GM12874 (cell line): Measurements from ENCODE around the gene ATG9A.

ENCODE experiments used
- TF ChIP-seq, protein P1 (sequence below): IDR thresholded peaks from 2 replicates; pipeline ENCODE4 v1.5.1; 2011; ENCODE audit warnings: low read depth, mild to moderate bottlenecking, control low read depth, low read length, moderate library complexity; ENCODE audit not compliant: insufficient read depth

ATG9A gene

DNA sequence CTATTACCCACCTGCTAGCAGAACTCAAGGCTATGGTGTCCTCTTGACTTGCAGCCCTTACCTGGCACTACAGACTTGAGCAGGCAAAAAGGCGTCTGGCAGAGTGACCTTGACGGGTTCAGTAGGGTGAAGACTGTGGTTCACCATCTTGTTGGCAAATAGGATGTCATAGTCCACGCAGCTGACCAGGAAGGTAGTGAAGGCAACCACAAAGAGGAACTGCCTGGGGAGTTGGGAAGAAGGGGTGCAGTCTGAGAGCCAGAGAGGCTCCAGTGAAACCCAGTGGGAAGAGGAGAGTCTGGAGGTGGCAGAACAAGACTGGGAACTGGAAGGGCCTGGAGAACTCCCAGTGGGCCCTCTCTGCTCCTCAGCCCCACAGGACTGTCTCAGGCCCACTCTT is 4.1 kb downstream of the ATG9A start:
- TF ChIP-seq, protein P1, sequence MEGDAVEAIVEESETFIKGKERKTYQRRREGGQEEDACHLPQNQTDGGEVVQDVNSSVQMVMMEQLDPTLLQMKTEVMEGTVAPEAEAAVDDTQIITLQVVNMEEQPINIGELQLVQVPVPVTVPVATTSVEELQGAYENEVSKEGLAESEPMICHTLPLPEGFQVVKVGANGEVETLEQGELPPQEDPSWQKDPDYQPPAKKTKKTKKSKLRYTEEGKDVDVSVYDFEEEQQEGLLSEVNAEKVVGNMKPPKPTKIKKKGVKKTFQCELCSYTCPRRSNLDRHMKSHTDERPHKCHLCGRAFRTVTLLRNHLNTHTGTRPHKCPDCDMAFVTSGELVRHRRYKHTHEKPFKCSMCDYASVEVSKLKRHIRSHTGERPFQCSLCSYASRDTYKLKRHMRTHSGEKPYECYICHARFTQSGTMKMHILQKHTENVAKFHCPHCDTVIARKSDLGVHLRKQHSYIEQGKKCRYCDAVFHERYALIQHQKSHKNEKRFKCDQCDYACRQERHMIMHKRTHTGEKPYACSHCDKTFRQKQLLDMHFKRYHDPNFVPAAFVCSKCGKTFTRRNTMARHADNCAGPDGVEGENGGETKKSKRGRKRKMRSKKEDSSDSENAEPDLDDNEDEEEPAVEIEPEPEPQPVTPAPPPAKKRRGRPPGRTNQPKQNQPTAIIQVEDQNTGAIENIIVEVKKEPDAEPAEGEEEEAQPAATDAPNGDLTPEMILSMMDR, result no peak

DNA sequence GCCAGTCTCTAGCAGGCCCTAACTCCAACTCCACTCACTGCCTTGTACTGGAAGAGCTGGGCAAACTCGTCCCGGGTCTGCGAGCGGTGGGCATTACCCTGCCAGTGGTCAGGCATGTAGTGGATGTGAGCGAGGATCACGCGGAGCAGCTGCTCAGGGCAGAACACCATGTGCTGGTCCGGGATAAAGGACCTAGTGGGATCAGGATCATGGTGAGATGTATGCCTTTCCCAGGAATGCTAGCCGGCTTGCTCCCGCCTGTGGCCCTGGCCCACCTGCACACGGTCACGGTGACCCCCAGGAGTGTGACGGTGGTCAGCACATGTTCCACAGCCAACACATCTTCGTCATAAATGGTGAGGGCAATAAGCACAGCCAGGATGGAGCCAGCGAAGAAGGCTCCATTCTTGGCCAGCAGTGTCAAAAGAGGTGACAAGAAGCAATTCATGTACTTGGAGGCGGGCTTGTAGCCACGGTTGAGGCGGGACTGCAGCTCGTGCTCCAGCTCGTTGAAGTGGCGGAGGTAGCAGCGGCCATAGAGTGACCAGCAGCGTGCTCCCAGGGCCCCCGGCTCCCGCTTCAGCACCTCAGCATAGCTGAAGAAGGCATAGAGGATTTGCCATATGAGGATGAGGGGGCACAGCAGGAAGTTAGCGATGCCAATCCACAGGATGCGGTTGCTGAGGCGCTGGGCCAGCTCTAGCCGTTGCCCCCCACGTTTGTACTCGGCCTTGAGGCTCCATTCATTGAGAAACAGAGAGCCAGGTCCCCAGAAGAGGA is 5.4 kb downstream of the ATG9A start:
- TF ChIP-seq, protein P1, result no peak

DNA sequence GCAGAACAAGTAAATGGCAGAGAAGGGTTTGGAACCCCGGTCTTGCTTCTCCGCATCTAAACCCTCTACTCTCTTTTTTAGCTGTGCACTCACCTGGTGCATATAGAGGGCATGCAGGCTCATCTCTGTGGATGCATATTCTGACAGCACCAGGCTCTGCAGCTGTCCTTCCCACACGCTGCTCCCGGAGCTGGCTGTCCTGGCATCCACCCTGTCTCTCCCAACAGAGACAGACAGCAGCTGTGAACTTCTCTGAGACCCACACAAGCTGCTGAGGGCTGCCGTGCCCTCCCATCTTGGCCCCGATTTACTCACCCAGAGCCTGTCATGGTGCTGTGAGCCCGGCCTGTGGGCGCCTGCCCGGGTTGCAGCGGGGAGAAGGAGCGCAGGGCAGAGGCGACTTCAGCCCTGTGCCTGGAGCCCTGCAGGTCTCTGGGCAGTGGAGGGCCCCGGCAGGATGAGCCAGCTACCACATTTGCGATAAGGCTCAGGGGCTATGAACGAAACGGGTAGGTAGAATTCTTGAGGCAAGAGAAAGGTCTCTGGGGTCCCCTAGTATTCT is 7.4 kb downstream of the ATG9A start:
- TF ChIP-seq, protein P1, result no peak

GRCh38 chr2:219220652-219221402 is 8.6 kb downstream of the ATG9A start:
- TF ChIP-seq, protein P1, result no peak

- TF ChIP-seq, protein P1, result no peak
Observed at GRCh38 chr2:219219784-219220532, 9.5 kb downstream of the ATG9A start.

GRCh38 chr2:219218732-219219701 is 10.4 kb downstream of the ATG9A start, which contains the start of gene ABCB6:
Gene ABCB6, minus strand, starts transcription at chr2:219218958. Its CDS starts 285 bp downstream, at chr2:219218673.
- TF ChIP-seq, protein P1, result no peak
